GM18502 (cell line): ENCODE results near the gene USP15.

Source experiments
- ATAC-seq: cut with Tn5 transposase; IDR thresholded peaks from one replicate; pipeline ENCODE4 v1.9.1; 2021; ENCODE audit warnings: mild to moderate bottlenecking; ENCODE audit not compliant: unreplicated experiment, poor library complexity

Gene USP15

DNA sequence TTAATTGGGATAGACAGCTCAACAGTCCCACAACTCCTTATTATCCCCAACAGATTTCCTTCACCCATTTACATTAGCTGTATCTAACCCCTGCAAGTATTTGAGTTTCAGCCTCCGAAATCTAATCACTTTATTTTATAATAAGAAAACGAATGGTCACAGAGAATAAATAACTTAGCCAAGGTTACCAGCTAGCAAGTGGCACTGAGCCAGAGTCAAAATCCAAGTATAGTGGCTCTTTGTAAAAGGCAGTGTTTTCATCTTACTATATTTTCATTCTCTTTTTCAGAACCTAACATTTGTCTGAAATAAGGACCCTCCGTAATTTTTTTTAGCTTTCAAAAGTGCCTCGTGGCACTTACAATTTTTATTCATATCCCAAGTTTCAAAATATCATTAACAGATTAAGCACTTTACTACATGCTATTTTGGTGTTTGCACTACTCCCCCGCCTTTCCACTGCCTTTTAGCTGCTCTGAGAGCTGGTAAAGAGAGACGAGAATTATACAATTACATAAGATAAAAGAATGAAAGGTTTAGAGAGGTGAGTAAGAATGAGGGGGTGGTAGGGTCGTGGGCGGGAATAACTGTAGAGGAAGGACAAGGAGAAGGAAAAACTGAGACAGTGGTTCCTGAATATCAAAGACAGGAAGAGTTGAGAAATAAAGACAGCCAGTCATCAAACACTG is 3.7 kb upstream of the USP15 start:
- no peak for ATAC-seq

DNA sequence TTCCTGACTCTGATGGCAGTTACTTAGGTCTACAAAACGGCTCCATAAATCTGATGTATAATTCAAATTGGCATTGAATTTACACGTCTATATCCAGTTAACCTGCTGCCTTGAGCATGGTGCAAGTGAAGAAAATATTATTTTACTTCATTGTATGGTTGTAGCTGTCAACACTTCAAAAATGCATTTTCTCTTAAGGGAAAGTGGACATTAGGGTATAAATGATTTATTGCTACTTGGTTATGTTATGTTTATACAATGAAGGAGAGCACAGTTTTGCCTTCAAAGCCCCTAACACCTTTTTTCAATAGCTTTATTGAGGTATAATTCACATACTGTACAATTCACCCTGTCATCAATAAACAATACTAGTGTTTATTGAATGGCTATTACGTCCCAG is 2.0 kb upstream of the USP15 start:
- no peak for ATAC-seq

DNA sequence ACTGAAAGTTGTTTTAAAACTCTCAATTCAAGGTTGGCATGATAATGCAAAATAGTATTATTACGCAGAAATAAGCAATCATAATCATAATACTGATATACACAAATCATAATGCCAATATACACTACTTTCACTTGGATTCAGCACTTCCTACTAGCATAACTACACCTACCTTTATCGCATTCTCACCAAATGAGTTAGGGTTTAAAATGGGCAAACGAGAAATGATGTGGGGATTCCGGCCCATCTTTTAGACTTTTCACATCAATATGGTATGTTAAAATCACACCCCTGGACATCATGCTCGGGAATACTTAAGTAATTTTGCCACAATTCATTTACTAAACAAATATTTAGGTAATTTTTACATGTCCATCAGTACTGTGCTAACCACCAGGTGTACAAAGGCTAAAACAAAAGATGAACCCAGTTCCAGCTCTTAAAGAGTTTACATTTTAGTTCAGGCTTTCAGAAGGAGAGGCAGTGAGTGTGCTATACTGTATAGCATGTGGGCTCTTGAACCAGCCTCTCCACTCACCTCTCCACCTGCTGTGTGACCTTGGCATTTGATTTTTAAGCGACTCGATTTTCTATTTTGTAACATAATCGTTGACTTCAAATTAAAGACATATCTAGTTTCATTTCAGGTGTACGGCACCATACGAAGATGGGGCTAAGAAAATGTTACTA is 1.1 kb upstream of the USP15 start:
- no peak for ATAC-seq

DNA sequence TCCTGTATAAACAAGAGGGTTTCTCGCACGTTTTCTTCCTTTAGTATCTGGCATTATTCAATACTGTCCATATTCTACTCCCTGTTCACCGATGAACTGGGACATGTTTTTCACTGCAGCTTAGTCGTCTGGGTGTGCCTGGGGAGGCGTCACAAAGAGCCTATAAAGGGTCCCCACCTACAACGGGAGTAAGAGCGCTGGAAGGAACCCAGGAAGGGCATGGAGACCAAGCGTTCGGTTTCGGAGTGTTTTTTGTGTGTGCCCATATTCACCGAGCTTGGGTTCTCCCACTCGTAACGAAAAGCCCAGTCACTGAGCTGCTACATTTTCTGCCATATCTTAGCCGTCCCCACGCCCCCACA is 592 bp upstream of the USP15 start:
- ATAC-seq, result peak; percentile 23

DNA sequence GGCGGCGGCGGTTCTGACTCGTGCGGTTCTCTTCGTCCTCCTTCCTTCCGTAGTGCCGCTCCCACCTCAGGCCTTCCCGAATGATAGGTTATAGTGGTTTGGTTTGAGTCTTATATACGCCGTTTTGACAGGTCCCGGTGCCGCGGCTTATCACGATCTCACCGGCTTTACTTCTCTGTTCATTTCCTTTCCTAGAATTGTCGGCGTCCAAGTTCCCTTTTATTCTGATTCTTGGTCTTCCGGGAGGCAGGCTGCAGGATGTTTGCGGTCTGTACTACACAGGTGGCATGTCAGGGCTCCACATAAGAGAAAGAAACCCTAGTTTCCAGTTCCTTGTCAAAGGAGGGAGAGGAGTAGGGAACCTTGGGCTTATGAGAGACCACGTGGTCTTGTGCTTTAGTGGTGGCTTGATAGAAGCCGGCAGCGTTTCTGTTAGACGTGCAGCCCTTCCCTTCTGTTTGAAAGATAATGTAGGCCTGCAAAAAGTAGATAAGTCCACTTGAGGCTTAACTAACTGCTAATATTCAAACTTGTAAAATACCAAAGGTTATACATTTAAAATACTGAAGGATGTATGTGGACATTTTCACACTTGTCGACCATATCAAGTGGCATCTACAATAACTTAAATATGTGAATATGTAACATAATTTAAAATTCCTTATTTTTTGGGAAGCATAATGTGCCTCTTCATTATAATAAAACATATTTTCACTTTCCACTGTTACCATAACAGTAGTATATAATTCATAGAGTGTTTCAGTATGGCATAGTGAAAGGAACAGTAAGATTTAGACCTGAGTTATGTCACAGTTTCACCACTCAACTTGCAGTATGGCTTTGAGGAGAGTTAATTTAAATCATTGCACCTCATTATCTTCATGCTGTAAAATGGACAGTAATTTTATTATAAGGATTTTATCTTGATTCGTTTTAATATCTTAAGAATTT is 804 bp downstream of the USP15 start:
- peak; percentile 60 for ATAC-seq

DNA sequence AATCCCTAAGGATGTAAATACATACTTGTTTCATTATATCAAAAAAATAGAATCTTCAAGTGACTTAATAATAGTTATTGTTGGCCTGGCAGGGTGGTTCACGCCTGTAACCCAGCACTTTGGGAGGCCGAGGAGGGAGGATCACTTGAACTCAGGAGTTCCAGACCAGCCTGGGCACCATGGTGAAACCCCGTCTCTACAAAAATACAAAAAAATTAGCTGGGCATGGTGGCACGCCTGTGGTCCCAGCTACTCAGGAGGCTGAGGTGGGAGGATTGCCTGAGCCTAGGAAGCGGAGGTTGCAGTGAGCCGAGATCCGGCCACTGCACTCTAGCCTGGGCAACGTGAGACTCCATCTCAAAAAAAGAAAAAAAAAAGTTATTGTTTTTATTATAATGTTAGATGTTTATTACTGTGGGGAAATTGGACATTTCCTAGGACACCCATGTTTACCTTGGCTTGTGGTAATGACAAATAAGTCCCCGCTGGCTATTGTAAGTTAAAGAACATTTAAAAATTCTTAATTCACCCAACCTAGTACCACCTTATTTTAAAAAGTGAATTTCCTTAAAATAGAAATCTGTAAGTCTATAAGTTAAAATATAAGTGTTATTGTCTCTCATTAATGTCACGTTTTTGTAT is 1.8 kb downstream of the USP15 start:
- ATAC-seq, result no peak

DNA sequence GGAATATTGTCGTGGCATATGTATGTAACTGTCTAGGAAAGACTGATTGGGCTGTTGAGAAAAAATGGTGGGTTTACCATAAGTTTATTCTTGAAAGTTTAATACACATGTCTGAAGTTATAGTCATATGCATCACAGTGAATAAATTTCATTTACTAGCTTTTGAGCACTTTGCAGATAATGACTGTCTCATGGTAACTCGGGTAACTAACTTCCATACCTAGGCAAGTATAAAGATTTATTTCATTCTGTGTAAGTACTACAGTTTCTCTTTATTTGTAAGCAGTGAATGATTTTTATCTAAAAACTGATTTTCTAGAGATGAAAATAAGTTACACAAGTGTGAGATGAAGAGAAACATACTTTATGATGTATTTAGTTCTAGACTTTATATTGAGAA is 3.0 kb downstream of the USP15 start:
- no peak for ATAC-seq

DNA sequence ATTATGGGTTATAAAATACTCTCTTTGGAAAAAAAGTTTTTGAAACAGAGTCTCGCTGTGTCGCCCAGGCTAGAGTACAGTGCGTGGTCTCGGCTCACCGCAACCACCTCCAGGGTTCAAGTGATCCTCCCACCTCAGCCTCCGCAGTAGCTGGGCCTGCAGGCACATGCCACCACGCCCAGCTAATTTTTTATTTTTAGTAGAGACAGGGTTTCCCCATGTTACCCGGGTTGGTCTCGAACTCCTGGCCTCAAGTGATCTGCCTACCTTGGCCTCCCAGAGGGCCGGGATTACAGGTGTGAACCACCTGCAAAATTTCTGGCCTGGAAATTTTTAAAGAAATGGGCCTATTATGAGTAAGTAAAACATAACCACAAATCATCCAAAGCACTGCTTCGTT is 3.8 kb downstream of the USP15 start:
- no peak for ATAC-seq

DNA sequence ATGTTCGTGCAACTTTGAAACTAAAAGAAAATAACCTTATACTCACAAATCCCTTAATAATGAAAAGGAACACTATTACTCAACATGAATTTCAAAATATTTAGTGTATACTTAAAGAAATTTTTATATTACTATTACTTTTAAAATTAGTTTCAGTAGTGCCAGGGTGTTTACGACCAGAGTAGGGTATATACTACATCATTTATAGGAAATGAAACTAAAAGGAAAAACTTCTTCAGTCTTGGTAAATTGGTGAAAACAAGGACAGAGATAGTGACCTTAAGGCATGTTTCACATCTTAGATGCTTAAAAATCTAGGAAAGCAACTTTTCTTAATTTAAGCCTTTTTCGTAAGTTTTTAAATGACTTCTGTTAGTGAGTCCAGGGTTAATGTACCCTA is 4.5 kb downstream of the USP15 start:
- ATAC-seq, result no peak

DNA sequence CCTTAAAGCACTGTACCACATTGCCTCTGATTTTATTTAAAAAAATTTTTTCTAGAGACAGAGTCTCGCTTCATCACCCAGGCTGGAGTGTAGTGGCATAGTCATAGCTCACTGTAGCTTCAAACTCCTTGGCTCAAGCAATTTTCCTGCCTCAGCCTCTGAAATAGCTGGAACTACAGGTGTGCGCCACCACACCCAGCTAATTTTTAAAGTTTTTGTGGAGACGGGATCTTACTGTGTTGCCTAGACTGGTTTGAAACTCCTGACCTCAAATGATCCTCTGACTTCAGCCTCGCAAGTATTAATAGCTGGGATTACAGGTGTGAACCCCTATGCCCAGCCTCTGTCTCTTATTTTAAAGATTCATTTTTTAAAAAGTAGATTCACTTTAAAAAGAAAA is 5.3 kb downstream of the USP15 start:
- no peak for ATAC-seq

DNA sequence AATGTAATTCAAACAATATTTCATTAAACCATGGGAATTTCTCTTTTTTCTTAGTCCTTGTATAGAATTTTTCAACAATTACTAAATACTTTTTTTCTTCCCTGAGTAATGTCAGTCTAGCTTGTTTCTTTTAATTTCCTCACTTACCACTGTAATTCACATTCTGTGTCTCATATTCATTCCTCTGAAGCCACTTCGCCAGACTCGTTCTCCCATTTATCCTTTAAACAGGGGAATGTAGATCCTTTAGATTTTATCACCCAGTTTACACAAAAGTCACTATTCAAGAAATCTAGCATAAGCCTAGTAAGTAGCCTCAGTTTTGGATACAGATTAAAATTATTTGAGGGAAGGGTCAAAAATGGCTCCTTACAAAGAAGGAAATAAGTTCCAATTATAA is 6.8 kb downstream of the USP15 start:
- no peak for ATAC-seq

DNA sequence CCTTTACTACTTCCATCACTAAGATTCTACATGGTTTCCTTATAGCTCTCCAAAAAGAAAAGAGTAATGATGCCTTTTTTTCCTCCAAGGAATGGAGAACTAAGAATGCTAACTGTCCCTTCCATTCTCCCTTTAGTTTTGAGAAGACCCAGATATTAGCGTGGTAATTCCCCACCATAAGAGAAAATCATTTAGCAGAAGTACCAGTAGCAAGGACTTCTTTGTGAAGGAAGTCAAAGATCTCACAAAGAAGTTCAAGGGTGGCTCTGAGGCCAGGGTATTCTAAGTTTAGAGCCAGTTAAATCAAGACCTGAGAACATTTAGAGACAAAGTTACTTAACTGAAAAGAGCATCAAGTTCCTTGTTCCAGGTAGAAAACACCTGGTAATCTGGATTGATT is 7.3 kb downstream of the USP15 start:
- peak; percentile 46 for ATAC-seq

DNA sequence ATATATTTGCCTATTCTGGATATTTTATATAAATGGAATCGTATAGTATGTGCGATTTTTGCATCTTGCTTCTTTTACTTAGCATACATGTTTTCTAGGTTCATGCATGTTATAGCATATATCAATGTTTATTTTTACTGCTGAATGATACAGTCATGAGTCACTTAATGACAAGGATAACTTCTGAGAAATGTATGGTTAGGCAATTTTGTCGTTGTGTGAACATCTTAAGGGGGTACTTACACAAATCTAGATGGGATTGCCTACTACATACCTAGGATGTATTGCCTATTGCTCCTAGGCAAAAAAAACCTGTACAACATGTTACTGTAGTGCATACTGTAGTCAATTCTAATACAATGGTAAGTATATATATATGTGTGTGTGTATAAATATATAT is 8.8 kb downstream of the USP15 start:
- no peak for ATAC-seq

DNA sequence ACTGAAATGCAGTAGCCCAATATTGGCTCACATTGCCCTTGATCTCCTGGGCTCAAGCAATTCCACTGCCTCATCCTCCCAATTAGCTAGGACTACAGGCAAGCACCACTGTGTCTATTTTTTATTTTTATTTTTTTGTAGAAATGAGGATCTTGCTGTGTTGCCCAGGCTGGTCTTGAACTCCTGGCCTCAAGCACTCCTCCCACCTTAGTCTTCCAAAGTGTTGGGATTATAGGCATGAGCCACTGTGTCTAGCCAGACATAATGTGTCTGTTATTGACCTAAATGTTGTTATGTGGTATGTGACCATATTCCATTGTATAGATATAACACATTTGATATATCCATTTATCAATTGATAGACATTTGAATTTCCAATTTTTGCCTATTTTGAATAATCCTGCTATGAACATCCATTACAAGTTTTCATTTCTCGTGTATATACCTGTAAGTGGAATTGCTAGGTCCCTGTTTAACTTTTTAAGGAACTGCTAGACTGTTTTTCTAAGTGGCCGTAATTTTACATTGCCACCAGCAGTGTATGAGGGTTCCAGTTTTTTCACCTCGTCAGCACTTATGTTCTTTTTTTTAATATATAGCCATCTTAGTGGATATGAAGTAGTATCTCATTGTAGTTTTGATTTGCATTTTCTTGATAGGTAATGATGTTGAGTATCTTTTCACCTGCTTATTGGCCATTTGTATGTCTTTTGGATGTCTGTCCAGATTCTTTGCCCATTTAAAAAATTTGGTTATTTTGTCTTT is 9.4 kb downstream of the USP15 start:
- no peak for ATAC-seq

DNA sequence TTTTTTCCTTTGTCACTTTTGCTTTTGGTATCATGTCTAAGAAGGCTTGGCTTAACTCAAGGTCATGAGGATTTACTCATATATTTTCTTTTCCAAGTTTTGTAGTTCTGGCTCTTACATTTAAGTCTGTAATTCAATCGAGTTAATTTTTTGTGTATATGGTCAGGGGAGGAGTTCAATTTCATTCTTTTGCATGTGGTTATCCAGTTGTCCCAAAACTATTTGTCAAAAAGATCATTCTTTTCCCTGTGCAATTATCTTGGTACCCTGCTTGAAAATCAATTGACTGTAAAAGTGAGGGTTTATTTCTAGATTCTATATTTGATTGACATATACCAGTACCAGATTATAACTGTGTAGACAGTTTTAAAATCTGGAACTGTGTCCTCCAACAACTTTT is 10.2 kb downstream of the USP15 start:
- no peak for ATAC-seq

DNA sequence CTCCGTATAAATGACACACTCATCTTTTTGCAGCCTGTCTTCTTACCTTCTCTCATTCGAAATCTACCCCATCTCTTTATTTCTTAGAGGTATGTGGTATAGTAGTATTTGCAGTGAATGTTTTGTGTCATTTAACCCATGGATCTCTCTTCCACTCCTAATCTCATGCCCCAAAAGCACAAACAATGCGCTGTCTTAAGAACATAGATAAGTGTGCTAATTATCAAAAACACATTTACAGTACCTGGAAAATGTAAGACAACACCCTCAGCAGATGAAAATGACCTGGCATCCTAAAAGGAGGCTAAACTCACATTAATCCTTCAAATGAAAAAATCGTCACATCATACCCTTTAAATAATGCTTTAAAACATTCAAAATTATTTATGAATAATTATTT is 10.7 kb downstream of the USP15 start:
- no peak for ATAC-seq

DNA sequence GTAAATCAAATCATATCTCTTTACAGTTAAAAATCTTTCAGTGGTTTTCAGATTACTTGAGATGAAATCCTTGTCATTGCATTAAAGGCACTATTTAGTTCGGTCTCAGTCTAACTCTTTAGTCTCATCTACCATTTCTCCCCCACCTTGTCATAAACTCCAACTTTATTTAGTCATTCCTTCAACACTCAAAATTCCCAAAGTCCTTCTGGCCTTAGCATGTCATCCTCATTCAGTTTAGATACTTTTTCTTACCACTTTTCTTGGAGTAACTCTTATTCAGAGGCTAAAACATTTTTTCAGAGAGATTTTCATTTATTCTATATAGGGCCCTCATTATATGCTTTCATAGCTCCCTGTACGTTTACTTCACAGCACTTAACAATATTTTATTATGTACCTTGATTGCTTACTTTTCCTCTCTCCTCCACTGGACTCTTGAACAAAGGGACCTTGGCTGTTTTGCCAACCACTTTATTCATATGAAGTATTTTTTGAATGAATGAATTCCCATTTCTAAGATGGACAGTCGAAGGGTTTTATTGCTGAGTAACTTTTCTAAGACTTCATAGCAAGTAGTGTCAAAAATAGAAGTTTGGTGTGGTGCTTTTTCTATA is 12.8 kb downstream of the USP15 start:
- ATAC-seq, result no peak

DNA sequence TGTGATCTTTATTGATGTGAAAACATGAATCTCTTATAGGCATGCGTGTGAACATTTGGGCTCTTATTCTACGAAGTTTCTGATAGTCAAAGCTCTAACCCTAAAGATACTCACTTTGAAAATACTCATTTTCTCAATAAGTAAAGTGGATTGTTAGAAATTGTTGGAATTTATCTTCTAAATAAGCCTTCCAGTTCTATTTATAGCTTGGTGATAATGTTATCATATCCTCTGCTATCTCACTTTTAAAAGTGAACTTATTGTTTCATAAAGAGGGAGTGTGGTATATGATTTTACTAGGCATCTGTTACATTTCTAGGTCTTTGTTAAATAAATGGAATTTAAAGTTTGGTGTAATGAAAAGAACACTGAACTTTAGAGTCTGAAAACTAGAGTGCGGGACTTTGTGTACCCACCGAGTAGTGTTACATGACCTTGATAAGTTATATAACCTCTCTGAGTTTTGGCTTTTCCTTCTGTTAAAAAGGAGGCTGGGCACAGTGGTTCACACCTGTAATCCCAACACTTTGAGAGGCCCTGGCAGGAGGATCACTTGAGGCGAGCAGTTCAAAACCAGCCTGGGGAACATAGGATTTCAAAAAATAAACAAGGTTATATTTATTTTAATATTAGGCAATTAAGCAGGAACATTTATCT is 13.6 kb downstream of the USP15 start:
- ATAC-seq, result no peak

DNA sequence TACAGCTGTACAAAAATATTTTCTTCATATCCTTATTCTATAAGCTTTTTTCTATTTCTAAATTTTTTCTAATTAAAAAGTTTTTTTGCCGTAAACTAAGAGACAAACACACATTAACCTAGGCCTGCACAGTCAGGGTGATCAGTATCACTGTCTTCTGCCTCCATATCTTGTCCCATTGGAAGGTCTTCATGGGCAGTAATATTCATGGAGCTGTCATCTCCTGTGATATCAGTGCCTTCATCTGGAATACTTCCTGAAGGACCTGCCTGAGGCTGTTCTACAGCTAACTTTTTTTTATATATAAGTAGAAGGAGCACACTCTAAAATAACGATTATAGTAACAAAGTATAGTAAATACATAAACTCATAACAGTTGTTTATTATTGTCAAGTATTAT is 17.8 kb downstream of the USP15 start:
- no peak for ATAC-seq
